Fibroblast of villous mesenchyme (primary cell): ENCODE measurements around the gene FMO2. TPM values are rescaled to one million over a fixed set of nuclear protein-coding genes. Genes with fewer than 3 reads are reported as not detected.
A peak's percentile ranks its signal among the peaks of the same experiment; 100 is the strongest.
"Not testable (repeated sequence)": the region's sequence is repeated elsewhere in the genome, so short reads cannot be mapped to it uniquely, and the experiment has no call there.

Source experiments
- DNase-seq: peaks from one replicate; pipeline ENCODE4 v3.0.0-alpha.2; 2010; ENCODE audit warnings: low read depth
- H3K4me3 ChIP-seq: 2 replicates; pipeline ENCODE4 v1.5.1; 2011; ENCODE audit warnings: low read depth, mild to moderate bottlenecking, low read length
- CTCF ChIP-seq: IDR thresholded peaks from 2 replicates; pipeline ENCODE4 v1.5.1; 2012; ENCODE audit warnings: low read depth, mild to moderate bottlenecking, low read length; ENCODE audit not compliant: insufficient read depth
- total RNA-seq: library from RNA; depleted of rRNA; stranded (reverse); fragments of >200 nt; gene quantifications from 2 replicates; pipeline ENCODE4 v1.2.3, GENCODE V29; 2012

Gene FMO2
- total RNA-seq, 1 donor = 1.7 TPM

DNA sequence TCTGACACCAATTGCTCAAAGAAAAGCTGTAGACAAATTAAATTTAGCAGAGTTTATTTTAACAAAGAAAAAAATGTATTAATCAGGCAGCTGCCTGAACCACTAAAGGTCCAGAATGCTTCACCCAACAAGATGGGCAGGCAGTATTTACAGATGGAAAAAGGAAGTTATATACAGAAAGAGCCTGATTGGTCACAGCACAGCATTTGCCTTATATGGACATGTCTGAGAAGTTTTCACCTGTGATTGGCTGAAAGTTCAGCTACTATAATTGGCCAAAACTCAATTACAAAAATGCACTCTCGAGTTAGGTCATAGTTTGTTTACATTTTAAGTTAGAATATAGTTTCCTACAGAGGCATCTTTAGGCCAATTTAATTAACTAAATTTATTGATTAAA is 48.1 kb downstream of the FMO2 start:
- H3K4me3 ChIP-seq = no peak overlapping the region
- TF ChIP-seq CTCF = no peak
- DNase-seq = no peak

GRCh38 chr1:171236231-171236630 is 51.1 kb downstream of the FMO2 start:
- DNase-seq, H3K4me3 ChIP-seq: not testable (repeated sequence)

DNA sequence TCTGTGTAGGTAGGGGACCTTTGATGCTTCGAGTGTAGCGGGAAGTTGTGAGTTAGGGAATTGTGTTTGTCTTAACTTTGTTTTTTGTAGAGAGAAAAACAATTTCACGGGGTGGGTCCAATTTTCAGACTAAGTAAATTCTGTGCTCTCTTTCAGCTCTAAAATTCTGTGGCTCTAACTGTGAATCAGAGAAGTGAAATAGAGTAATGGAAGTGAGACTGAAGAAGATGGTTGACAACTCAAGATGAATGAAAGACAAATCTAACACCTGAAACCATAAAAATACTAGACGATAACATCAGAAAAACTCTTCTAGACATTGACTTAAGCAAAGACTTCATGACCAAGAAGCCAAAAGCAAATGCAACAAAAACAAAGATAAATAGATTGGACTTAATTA is 58.8 kb downstream of the FMO2 start:
- H3K4me3 ChIP-seq = no peak overlapping the region
- TF ChIP-seq CTCF = no peak
- DNase-seq = no peak

DNA sequence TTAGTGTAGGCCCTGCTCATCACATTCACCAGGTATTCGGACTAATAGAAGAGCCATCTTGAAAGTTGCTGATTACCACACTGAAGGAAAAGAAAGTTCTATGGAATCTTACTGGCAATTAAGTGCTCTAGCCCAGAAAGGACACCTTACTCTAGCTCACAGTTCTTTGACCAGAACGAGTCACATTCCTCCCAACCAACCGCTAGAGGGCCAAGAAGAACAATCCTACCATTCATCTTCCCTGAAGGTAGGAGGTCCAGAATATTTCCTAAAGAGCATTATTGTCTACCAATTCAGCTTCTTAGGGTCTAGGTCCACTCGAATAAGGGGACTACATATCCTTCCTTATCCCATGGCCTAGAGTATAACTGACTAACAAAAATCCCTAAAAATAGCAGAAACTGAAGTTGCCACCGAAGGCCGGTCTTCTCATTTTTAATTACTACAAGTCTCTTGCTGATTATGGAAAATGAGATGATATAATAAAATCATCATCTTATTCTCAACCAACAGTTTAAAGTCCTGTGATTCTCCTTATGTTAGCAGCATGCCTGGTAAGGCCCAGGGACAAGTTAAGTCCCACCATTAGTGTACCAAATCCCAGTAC is 60.5 kb downstream of the FMO2 start:
- H3K4me3 ChIP-seq = no peak overlapping the region
- DNase-seq = peak; percentile 42
- peak; percentile 83 for TF ChIP-seq CTCF

- TF ChIP-seq CTCF = no peak
- DNase-seq = no peak
- no peak overlapping the region for H3K4me3 ChIP-seq
Measured at GRCh38 chr1:171247501-171247900, 62.4 kb downstream of the FMO2 start.

DNA sequence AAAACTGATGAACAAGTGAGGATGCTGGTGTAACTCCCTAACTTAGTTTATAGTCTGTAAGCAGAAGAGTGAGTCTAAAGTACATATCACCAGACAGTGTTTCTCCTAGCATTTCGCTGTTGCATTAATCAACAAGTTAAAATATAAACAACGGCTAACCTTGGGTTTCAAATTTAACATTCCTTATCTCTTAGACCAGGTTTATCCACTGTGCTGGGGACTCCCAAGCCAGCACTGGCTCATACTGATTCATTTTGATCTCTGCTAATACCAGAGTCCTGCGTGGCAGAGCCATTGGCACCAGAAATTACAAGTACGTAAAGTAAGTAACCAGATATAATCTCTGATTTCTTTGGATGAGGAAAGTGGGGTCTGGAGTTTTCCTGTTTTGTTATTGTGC is 63.2 kb downstream of the FMO2 start, which contains the start of gene FMO1:
Gene FMO1 (plus strand): TSS at position 193 of the 400 bp plus-strand sequence. CDS start 9,594 bp downstream, outside the sequence.
- TF ChIP-seq CTCF = no peak
- no peak for DNase-seq
- no peak within 1 kb of the TSS for H3K4me3 ChIP-seq

GRCh38 chr1:171248841-171249240 is 63.7 kb downstream of the FMO2 start:
- no peak for TF ChIP-seq CTCF
- DNase-seq = no peak

More at GRCh38 chr1:171248841-171249240, 63.7 kb downstream of the FMO2 start:
- no peak overlapping the region for H3K4me3 ChIP-seq
